ENCODE results near the gene IL17C.

GRCh38 chr16:88593910-88594309 lies 44.5 kb upstream of the IL17C start:
- no peak for TF ChIP-seq POLR2AphosphoS5 (IDR thresholded peaks at IDR 0.05)
- TF ChIP-seq CTCF (IDR thresholded peaks at IDR 0.05) = no peak
